T follicular helper cell (primary cell): ENCODE measurements around the gene RBM19.
"Not testable (repeated sequence)": the region's sequence is repeated elsewhere in the genome, so short reads cannot be mapped to it uniquely, and the experiment has no call there.

ENCODE experiments used
- DNase-seq: peaks from one replicate; pipeline ENCODE4 v3.0.0-alpha.2; 2020; ENCODE audit warnings: low read depth

RBM19 gene

DNA sequence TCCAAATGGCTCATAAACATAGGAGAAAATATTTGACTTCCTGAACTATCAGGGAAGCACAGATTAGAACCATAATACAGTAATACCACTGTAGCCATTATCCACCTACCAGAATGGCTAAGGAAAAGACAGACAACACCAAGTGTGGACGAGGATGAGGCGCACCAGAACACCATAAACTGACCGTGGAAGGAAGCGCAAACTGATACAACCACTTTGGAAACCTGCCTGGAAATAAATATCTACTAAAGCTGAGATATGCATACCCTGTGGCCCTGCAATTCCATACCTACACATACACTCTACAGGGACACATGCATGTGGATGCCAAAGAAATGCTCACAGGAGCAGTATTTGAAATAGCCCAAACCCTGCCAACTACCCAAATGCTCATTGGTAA is 60.3 kb downstream of the RBM19 start:
- no peak for DNase-seq

DNA sequence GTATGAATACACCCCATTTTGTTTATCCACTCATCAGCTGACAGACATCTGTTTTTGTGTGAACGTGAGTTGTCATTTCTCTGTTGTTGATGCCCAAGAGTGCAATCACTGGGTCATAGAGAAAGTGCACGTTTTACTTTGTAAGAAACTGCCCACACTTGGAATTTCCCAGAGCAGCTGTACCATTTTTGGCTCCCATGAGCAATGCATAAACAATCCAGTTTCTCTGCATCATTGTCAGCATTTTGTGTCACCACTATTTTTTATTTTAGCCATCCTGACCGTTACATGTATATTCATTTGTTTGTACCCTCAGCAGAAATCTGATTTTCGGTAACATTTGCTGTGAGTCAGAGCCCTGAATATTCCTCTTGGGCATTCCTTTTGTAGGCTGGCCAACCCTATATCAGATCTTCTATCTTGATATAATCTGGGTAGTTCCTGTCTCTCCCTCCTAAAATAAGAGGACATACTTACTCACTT is 62.7 kb downstream of the RBM19 start:
- DNase-seq, result no peak

DNA sequence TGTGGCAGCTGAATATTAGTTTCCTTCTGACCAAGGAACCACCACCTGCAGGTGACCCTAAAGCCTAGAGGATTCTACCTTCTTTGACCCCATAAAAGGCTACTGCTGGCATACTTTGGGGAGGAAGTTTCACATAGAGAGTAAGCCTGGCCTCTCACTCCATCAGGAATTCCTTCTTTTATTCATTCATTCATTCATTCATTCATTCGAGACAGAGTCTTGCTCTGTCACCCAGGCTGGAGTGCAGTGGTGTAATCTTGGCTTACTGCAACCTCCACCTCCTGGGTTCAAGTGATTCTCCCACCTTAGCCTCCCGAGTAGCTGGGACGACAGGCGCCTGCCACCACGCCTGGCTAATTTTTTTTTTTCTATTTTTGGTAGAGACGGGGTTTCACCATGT is 64.8 kb downstream of the RBM19 start:
- DNase-seq, result not testable (repeated sequence)

DNA sequence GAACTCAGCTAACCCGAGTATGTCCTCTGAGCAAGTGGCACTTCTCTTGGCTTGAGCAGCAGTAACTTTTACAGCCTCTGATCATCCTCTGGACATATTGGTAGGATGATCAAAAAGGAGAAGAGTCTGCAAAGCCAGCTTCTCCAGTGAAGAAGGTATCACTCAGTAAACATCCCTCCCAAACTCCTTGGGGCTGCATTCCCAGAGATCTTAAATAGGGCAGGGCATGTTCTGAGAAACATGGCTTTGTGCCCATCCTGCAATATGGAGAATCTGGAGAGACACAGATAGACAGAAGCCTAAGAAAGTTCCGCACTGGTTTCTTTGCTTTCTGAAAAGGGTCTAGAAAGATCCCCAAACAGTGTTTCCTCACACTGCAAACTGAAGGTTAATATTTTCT is 65.4 kb downstream of the RBM19 start:
- DNase-seq, result no peak

DNA sequence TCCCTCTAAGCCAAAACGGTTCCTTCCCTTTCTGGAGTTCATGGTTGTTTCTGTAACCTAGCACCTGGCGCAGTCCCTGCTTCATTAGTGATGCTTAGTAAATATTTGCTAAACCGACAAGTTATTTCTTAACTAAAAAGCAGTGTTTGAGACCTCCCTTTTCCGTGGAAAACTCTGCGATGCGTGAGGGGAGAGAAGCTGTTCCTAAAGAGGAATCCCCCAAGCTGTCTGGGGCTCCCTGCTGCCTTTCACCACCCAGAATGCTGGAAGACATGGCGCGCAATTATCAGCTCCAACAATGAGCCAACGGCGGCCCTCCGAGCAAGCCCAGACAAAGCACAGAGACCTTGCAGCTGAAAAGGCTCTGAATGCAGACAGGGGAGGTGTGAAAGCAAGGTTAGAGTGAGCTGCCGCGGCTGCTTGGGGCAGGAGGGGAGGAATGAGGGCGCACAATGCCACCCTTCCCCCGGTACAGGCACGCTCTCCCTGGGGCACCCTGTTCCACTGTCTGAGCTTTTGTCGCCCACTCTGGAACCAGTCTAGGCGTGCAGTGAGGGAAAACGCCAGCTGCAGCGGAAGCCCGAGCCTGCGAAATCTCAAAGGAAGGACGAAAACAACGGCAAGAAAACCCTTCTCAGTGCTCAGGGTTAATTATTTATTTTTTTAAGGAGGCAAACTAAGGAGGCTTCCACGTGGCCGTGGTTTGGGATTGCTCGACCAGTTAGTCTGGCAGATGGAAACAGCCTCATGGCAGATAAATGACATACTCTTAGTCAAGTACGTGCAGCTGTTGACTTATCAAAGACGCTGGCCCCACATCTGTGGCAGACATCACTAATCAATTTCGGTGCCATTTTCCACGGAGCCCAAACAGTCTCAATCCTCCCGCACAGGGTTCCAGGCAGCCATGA is 66.3 kb downstream of the RBM19 start:
- DNase-seq, result no peak

DNA sequence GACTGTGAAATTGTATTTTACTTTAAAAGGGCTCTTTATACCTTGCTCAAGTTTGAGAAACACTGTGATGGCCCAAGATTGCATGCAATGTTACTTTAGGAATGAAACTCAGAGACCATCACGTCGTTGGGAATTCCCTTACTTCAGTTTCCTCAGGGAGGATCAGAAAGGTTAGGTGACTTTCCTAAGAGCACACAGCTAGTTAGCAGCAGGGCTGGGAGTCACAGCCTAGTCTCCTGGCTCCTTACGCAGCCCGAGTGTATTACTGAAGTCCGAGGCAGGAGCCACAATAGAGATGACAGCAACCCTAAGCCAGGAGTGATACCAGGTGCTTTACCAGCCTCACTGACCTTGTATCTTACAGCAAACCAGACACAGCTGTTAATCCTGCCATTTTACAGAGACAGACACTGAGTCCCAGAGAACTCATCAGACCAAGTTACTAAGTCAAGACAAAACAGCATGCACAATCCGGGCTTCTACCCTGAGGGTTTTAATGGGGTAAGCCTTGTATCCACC is 67.0 kb downstream of the RBM19 start:
- DNase-seq, result no peak

DNA sequence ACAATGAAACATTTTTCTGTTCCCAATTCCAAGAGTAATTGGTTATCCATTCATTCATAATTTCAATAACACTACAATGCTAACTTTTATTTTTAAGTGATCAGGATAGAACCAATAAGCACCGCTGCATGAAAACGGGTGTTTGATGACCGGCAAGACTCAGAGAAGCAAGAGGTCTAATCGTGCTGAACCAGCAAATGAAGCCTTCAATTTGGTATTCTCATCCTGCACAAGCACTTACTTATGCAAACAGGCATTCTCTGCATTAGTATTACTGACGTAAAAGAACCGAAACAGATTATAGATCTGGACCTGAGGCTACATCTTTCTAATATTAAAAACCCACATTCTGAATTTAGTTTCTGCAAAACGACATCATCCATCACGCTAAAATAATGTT is 67.7 kb downstream of the RBM19 start:
- no peak for DNase-seq

DNA sequence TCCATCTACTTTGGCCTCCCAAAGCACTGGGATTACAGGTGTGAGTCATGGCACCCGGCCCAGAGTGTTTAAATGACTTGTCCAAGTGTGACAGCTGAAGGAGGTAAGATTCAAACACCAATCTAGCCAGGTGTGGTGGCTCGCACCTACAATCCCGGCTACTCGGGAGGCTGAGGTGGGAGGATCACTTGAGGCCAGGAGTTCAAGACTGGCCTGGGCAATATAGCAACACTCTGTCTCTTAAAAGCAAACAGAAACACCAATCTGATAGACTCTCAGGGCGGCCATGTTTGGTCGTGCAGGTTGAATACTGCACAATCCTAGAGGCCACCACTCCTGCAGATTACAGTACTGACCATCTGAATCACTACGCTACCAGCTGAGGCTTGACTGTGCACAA is 68.7 kb downstream of the RBM19 start:
- no peak for DNase-seq

DNA sequence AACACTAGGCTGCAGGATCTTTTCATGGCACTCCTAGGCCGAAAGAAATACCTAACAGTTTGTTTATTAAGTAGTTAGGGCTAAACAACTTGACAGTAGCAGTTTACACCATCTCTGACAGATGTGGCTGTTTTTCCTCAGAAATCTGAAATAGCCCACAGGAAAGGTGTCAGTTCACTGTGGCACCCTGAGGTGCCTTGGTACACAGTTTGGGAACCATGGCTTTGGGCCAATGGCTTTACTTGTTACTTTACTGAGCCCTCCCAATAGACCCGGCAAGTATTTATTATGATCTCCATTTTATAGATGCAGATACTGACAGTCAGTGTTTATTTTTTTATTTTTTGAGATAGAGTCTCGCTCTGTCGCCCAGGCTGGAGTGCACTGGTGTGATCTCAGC is 69.3 kb downstream of the RBM19 start:
- no peak for DNase-seq

DNA sequence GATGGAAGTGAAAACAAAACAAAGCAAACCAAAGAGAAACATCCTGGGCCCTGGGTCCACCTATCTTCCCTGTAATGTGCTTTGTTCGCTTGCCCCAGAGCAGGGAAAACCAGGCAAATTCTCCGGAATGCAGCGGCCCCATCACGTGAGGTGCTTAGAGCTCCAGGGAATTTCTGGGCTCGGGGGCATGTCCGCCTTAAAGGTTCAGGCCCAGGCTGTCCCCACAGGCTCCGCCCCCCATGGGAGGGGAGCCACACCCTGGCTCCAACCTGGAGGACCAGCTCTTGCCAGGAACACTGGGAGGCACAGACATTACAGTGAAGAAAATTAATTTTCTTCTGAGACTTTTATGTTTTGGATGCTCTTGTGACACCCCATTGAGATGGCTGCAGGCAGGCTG is 69.9 kb downstream of the RBM19 start:
- DNase-seq, result no peak

DNA sequence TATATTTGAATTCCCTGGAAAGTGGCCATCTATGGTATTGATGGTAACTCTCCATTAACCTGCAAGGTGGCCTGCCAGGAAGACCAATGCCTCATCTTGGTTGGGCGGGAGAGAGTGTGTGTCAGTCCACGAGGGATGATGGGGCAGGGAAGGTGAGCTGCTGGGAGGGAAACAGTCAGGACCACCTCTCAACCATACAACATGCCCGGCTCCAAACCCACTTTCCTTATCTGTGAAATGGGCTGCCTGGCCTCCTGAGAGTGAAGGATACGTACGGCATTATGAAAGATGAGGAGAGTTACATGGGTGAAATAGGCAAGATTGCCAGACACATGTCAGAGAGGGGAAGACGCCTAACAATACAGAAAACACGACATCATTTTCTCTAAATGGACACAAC is 70.9 kb downstream of the RBM19 start:
- DNase-seq, result no peak

DNA sequence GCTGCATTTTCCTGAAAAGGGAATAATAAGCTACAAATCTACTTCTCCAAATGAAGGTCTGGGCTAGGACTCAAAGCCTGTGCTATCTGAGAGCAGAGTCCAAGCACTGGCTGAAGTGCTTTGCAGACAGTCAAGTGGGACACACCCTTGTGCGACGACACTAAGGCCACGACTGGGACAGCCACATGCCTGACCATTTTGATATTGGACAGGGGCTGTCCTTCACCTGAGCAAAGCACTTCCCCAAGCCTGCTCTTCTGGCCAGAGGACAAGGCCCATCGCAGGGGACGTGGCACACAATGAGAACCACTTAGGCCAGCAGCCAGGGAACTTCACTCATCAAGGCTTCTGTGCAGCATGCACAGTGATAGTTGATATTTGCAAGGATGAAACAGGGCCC is 71.4 kb downstream of the RBM19 start:
- no peak for DNase-seq

DNA sequence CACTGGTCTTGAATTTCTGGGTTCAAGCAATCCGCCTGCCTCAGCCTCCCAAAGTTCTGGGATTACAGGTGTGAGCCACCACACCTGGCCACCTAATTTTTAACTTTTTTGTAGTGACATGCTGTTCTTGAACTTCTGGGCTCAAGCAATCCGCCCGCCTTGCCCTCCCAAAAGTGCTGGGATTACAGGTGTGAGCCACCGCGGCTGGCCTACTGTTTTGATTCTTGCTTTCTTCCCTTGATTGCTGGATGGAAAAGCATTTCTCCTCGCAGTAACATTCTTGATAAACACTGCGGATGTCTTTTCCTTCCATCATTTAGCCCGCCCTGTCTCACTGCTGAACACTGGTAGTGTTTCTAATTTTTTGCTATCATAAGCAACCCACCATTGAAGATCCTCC is 72.9 kb downstream of the RBM19 start:
- no peak for DNase-seq

DNA sequence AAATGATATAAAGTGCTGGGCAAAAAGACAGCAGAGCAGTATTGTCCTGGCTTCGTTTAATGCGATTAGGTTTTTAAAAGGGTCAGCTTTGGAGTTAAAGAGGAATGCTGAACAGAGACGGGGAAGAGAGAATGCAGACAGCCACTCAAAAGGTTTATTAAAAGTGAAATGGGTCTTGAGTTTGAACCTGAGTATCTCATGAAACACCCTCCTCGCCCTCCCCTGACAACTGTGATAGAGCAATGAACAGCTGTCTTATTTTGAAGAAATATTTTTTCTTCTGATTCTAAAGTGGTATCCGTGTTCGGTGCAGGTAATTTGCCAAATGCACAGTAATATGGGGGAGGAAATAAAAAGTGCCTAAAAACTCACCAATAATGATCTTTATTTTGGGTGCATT is 73.6 kb downstream of the RBM19 start:
- DNase-seq, result no peak

DNA sequence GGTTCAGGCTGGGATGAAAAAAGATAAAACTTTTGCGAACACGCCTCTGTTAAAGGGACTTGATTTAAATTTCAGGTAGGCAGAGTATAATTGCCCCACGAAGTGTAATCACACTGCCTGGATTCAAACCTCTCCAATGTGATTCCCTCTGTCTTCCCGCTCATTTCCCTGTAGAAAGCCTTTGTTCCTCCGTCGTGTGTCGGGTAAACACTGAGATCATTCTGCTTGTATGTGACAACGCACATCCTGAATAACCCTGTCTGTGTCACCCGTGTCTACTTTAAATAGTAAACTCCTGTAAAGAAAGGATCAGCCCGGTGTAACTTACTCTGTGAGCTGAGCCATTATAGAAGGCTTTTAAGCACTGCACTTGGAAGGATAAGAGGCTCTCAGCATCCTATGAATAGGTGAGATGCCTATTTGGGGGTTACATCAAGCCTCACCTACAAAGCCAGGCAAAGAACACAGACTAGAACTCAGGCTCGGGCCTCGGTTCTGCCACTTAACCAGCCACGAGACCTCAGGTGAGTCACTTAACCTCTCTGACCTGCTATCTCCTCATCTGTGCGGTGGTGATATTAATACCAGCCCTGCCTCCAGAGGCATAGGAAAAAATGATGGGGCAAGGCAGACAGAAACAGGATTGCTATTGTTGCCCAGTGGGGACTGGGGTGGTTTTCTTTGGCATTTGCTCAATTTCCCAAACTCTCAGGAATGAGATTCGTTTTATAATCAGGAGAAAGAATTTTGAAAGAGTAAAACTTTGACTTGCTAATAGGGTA is 74.2 kb downstream of the RBM19 start:
- DNase-seq, result no peak

DNA sequence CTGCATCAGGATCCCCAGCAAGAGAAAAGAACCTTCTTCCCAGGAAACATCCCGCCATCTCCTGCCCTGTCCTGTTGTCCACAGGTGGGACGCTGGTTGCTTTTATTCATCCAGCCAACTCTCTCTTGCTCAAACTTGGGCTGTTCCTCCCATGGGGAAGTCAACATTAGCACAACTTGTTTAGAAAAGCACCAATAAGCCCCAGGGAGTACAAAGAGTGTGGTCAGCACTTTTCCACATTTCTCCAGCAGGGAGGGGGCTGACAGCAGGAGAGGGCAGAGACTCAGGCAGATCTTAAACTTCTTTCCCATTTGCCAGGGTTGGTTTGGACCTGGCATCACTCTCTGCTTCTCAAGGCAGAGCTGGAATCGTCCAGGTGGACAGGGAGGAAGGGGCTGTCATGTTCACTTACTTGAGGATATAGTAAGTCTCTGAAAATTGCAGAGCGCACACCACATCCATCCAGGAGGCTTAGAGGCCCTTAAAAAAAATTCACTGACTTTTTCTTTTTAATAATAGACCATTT is 74.9 kb downstream of the RBM19 start:
- DNase-seq, result no peak

DNA sequence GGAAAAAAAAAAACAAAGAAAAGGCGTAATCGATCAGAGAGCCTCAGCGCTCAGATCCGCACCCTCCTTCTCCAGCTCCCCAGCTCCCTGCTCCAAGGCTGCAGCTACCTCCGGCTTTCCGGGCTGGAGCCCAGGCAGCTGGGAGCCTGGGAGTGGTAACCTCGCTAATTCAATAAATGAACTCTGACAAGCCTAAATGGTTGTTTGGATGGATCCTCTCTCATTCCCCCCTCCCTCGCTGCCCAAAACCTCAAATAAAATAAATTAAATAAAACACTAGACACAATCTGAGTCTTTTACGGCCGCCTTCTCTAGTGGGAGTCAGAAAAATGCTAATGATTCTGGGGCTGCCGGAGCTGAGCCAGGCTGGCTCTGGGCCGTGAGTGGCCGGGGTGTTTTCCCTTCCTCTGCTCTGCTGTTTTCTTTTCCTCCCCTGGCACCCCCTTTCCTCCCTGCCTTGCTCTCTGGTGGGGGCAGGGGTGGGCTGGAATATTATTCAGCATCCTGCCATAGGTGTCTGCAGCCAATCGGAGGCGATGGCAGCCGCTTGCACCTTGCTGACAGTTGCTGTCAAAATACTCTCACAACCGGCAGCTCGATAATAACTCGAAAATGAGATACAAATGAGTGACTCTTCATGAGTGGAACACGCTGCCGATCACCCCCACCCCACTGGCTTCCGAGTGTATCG is 76.1 kb downstream of the RBM19 start:
- no peak for DNase-seq

DNA sequence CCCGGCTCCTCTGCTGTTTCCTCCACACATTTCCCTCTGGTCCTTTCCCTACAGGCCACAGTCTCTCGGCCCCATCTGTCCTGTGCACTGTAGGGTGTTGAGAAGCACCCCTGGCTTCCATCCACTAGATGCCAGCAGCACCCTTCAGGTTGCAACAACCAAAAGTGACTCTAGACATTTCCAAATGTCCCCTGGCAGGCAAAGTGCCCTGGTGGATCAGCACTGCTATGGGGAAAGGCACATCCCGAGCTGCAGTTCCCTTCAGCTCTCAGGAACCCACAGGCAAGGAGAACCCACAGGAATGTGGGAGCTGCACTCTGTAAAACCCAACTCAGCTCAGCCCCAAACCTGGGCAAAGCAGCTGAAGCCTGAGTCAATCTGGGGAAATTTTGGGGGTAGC is 77.0 kb downstream of the RBM19 start:
- DNase-seq, result no peak

DNA sequence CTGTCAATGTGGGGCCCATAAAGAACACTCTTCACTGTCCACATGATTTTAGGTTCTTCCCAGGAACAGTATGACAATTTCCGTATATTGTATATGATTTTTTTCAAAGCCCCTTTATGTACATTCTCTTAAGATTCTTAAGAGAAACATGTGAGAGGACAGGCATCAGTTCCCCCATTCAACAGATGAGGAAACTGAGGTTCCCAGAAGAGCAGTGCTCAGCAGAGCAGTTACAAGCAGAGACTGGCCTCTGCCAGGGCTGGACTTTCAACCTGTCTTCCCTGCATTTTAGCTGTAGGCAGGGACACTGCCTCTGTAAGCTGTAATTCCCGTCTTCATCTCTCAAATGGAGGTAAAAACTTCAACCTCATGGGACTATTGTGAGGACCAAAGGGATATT is 77.7 kb downstream of the RBM19 start:
- no peak for DNase-seq

DNA sequence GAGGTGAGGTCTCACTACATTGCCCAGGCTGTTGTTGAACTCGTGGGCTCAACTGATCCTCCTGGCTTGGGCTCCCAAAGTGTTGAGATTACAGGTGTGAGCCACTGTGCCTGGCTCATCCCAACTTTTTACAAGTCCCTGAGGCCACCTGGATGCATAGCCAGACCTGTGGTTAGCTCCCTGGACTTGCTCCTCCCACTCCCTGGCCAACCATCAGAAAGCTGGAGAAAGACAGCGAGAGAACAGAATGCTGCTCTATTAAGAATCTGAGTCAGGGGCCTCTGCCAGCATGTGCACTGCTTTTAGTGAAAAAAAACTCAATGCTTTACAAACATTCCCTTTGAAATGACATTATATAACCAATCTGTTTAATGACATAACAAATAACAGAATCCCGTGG is 78.2 kb downstream of the RBM19 start:
- no peak for DNase-seq

DNA sequence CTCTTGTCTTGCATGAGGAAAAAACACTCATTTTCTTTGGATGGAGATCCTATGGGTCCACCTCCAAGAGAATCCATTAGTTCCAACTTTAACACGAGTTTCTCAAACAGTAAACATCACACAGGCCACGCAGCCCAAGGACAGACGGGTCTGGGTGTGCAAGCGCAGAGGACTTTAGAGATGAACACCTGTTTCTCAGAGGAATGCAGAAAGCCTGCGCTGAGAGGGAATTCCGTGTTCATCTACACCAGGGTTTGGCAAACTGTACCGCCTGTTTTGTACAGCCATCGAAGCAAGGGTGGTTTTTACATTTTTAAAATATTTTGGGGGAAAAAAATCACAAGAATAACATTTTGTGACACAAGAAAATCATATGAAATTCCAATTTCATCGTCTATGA is 79.4 kb downstream of the RBM19 start:
- no peak for DNase-seq

DNA sequence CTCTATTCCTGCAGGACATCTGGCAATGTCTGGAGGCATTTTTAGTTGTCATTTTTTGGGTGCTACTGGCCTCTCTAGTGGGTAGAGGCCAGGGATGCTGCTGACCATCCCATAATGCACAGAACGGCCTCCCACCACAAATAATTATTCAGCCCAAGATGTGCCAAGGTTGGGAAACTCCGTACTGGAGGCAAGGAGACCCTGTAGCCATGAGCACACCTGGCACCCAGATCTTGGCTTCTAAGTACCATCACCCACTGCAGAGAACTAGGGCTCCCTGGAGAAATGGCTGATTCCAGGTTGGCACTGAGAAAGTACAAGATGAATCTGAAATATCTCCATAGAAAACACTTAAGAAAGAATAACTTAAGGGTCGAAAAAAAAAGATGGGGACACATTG is 81.7 kb downstream of the RBM19 start:
- no peak for DNase-seq
